HCT116 (cell line): ENCODE measurements around the gene GTF2A1.

ENCODE experiments used
- CTCF ChIP-seq, 3 experiments: fragments of 200-600 bp in 1 of 3; sonication (generic) in 1 of 3; IDR thresholded peaks in 2 of 3; conservative IDR thresholded peaks in 1 of 3; 2 replicates each; pipeline ENCODE4 v1.5.1; 2012 to 2017; ENCODE audit warnings: low read depth in 2 of 3, low read length in 2 of 3, antibody characterized with exemption in 1 of 3, borderline replicate concordance in 1 of 3, control low read depth in 1 of 3, mild to moderate bottlenecking in 1 of 3, mixed read lengths in 1 of 3, mixed run types in 1 of 3, moderate library complexity in 1 of 3; ENCODE audit not compliant: insufficient read depth in 1 of 3
- EZH2phosphoT487 ChIP-seq: fragments of 200-600 bp; IDR thresholded peaks from 2 replicates; pipeline ENCODE4 v1.6.1; 2018; ENCODE audit warnings: antibody characterized with exemption, borderline replicate concordance
- POLR2A ChIP-seq: IDR thresholded peaks from 2 replicates; pipeline ENCODE4 v1.7.0; 2011; ENCODE audit warnings: borderline replicate concordance; ENCODE audit not compliant: insufficient read depth, insufficient read length; ENCODE audit errors: extremely low read depth
- POLR2AphosphoS5 ChIP-seq: IDR thresholded peaks from 2 replicates; pipeline ENCODE4 v1.6.1; 2011; ENCODE audit warnings: mild to moderate bottlenecking, low read depth, low read length, moderate library complexity
- RAD21 ChIP-seq: IDR thresholded peaks from 2 replicates; pipeline ENCODE4 v1.6.1; 2012; ENCODE audit warnings: low read depth, mild to moderate bottlenecking
- SIN3A ChIP-seq: IDR thresholded peaks from 2 replicates; pipeline ENCODE4 v1.6.1; 2012; ENCODE audit warnings: low read depth
- SRF ChIP-seq: IDR thresholded peaks from 2 replicates; pipeline ENCODE4 v1.6.1; 2012; ENCODE audit warnings: low read depth
- TCF7L2 ChIP-seq: IDR thresholded peaks from 2 replicates; pipeline ENCODE4 v1.7.0; 2011; ENCODE audit warnings: borderline replicate concordance, inconsistent platforms; ENCODE audit not compliant: insufficient read depth, insufficient read length; ENCODE audit errors: extremely low read depth
- YY1 ChIP-seq: IDR thresholded peaks from 2 replicates; pipeline ENCODE4 v1.6.1; 2011; ENCODE audit warnings: low read length, low read depth, moderate library complexity, mild to moderate bottlenecking; ENCODE audit not compliant: insufficient replicate concordance; ENCODE audit errors: extremely low read depth

- TF ChIP-seq SIN3A = no peak
- no peak for TF ChIP-seq CTCF (IDR thresholded peaks at IDR 0.05 in 2 of 3, conservative IDR thresholded peaks at IDR 0.05 in 1 of 3; ENCODE audit: borderline replicate concordance in 1 of 3, insufficient read depth in 1 of 3, low read depth in 2 of 3, low read length in 2 of 3)
- TF ChIP-seq POLR2AphosphoS5 = no peak
- TF ChIP-seq SRF = no peak
- TF ChIP-seq EZH2phosphoT487 = no peak
- no peak for TF ChIP-seq TCF7L2
- no peak for TF ChIP-seq POLR2A
- TF ChIP-seq YY1 = no peak
- TF ChIP-seq RAD21 = no peak
Measured at GRCh38 chr14:81138429-81138828, 82.3 kb downstream of the GTF2A1 start.
